CD4-positive, alpha-beta T cell treated with Interleukin-15 for 4 hours (primary cell): ENCODE results near the gene WDR37.
A peak's percentile ranks its signal among the peaks of the same experiment; 100 is the strongest.
"Not testable (repeated sequence)": the region's sequence is repeated elsewhere in the genome, so short reads cannot be mapped to it uniquely, and the experiment has no call there.

ENCODE experiments used
- DNase-seq: peaks from one replicate; pipeline ENCODE4 v3.0.0-alpha.2; 2020; ENCODE audit warnings: low spot score

WDR37 gene, protein sequence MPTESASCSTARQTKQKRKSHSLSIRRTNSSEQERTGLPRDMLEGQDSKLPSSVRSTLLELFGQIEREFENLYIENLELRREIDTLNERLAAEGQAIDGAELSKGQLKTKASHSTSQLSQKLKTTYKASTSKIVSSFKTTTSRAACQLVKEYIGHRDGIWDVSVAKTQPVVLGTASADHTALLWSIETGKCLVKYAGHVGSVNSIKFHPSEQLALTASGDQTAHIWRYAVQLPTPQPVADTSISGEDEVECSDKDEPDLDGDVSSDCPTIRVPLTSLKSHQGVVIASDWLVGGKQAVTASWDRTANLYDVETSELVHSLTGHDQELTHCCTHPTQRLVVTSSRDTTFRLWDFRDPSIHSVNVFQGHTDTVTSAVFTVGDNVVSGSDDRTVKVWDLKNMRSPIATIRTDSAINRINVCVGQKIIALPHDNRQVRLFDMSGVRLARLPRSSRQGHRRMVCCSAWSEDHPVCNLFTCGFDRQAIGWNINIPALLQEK

GRCh38 chr10:1056326-1057105 lies at the start of gene WDR37:
Gene WDR37 (plus strand): TSS chr10:1056385. CDS start chr10:1072156, 15,771 bp downstream.
- DNase-seq: peak; percentile 88

GRCh38 chr10:1006573-1006972 lies 49.6 kb upstream of the WDR37 start:
- no peak for DNase-seq

DNA sequence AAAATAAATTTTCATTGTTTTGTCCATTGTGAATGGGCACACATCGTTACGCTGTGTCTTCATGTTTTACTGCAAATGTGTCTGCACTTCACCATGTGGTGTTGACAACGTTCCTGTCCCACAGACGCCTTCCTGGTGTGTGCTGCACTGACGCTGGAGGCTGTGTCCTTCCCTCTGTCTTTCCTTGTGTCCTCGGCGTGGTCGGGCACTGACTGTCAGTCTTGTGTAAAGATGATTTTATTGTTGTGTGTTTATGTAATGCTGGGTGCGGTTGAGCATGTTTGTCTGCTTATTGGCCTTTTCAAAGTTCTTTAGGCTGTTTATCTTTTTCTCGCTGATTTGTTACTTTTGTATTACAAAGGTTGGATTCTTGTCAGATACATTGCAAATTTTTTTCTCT lies 48.6 kb upstream of the WDR37 start:
- DNase-seq: no peak

DNA sequence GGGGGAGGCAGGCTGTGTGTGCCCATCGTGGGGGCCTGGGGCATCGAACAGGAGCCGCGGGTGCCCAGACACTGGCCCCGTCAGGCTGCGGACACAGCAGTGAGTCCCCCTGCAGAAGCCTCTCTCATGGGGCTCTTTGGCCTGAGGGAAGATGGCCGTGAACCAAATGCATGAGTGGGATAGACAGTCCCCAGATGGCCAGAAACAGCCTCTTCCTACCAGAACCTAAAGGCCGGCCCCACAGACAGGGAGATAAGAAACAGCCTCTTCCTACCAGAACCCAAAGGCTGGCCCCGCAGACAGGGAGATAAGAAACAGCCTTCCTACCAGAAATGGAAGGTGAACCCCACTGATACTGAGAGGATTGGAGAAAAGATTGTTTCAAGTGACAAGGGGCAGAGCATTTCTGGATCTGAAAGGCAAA lies 47.1 kb upstream of the WDR37 start:
- no peak for DNase-seq

DNA sequence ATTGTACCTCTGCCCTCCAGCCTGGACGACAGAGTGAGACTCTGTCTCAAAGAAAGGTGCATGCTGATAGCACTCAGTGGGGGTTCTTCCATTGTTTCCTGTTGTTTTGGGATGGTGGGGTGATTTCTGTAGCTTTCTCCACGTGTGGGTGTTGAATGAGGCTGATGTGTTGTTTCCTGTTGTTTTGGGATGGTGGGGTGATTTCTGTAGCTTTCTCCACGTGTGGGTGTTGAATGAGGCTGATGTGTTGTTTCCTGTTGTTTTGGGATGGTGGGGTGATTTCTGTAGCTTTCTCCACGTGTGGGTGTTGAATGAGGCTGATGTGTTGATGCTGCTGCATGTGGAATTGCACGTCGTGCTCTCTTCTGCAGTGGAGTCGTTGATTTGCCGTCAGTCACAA lies 46.2 kb upstream of the WDR37 start:
- not testable (repeated sequence) for DNase-seq

DNA sequence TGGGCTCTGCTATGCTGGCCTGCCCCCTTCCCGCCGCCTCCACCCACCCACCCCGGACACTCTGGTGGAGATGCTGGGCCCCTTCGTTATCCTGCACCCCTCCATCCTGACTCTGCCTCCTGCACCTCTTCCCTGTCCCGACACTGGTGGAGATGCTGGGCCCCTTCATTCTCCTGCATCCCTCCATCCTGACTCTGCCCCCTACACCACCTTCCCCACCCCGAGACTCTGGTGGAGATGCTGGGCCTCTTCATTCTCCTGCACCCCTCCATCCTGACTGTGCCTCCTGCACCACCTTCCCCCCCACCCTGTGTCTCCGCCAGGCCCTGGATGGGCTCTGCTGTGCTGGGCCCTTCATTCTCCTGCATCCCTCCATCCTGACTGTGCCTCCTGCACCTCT lies 45.5 kb upstream of the WDR37 start:
- no peak for DNase-seq

- DNase-seq: no peak
Observed at GRCh38 chr10:1011696-1012095, 44.5 kb upstream of the WDR37 start.

DNA sequence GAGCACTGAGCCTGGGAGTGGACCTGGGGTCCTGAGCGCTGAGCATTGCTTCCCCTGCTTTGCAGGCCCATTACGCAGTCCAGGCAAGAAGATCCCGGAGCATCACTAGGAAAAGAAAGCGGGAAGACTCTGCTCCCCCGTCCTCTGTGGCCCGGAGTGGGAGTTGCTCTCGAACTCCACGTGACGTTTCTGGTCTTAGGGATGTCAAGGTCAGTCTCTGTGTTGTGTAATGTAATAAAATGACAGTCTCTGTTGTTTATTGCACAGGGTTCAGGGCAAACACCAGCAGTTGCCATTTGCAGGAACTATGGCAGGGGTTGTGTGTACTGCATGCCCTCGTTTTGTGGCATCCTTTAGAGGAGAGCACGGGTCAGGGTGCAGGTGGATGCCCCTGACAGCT lies 40.5 kb upstream of the WDR37 start:
- DNase-seq: no peak

DNA sequence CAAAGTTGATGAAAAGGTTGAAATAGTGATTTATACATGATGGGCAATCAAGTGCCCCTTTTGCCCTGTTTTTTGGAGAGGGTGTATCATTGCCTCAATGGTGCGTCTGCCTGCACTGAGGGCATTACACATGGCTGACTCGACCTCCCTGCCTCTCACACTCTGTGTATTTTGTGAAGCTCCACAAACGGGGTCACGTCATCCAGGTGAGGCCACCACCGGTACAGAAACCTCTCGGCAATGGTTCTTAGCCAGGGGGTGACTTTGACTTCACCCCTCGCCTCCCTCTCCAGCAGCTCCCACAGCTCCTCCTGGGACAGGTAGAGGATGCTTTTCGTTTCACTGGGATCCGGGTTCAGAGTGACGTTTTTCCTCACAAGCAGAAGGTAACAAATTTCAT lies 36.8 kb upstream of the WDR37 start:
- DNase-seq: no peak

- no peak for DNase-seq
Observed at GRCh38 chr10:1020460-1020859, 35.7 kb upstream of the WDR37 start.

- no peak for DNase-seq
Observed at GRCh38 chr10:1020958-1021357, 35.2 kb upstream of the WDR37 start.

DNA sequence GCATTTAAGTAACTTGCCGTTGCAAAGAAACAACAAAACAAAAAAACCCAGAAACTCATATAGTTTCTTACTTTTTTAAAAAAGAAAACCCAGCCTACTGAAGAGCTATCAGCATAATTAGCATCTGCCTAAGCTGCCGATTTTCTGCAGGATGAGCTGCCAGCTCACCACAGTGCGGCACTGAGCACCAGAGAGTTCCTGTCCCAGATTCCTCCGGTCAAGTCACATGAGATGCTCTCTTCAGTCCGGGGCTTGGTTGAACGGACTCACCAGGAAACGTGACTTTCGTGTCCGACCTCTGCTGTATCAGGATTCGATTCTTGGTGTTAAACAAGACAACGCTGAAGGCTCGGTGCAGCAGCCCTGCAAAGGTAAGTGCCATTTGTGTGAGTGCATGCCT lies 33.8 kb upstream of the WDR37 start:
- DNase-seq: no peak

DNA sequence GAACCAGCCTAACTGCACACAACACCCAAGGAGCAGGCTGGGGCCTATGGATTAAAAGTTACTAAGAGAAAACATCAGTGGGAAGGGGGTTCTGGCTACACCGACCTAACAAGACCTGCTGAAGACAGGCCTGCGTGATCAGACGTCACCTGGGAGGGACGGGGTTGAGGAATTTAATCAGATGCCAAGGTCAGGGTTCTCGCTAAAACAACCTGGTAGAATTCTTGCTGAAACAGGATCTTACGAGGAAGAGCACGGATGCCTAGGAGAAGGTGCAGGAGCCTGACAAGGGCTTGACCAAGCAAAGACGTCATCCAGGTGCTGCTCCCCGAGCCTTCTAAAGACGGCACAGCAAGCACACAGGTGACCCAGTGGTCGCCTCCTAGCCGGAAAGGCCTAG lies 32.1 kb upstream of the WDR37 start:
- DNase-seq: no peak

GRCh38 chr10:1025683-1026082 lies 30.5 kb upstream of the WDR37 start, which contains the start of gene IDI2:
Gene IDI2 (minus strand): TSS chr10:1025859. CDS start chr10:1024723, 1,136 bp downstream.
- no peak for DNase-seq

GRCh38 chr10:1026578-1026977 lies 29.6 kb upstream of the WDR37 start:
- no peak for DNase-seq

DNA sequence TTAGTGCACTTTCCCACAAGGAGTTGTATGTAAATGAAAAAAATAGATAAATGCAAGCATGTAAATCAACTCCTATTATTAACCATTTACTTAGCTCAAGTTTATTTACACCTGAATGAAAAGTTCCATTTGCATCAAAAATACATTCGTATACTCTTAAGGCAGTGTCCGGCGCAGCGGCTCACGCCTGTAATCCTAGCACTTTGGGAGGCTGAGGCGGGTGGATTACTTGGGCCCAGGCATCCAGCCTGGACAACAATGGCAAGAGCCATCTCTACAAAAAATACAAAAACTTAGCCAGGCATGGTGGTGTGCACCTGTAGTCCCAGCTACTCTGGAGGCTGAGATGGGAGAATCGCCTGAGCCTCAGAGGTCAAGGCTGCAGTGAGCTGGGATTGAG lies 26.3 kb upstream of the WDR37 start:
- no peak for DNase-seq

DNA sequence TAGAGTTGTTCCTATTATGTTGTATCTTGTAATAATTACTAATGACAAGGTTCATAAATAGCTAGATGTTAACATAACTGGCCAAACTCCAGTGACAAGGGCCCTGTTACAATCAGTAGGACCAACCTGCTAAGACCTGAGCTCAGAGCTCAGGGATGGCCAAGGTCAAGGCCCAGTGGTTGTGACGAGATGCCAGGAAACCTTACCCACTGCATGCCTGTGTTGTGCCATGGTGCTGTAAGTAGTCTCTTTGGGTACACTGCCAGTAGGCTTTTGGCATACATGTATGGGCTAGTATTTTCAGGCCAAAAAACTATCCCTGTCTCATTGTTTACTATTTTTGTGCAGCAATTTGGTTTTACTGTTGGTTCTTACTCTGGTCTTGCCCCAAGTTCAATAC lies 22.6 kb upstream of the WDR37 start:
- no peak for DNase-seq

DNA sequence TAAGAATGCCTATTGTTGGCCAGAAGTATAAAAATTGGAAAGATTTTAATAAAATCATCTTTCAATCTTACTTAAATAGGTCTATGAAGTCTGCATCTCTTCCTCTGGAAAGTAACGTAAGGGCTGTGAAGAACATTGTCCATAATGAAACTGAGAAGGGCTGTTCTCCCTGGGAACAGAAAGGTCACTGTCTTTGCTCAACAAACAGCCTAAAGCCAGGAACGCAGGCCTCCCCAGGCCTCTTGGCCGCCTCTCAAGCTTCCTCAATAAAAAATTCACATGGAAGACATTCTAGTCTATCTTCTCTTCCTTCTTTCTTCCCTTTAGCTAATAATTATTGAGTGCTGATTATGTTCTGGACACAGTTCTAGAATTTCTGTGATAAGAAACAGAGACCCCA lies 21.4 kb upstream of the WDR37 start:
- DNase-seq: no peak

GRCh38 chr10:1035201-1035600 lies 21.0 kb upstream of the WDR37 start:
- no peak for DNase-seq

GRCh38 chr10:1036341-1036791 lies 19.8 kb upstream of the WDR37 start:
- DNase-seq: peak; percentile 33

GRCh38 chr10:1037098-1037497 lies 19.1 kb upstream of the WDR37 start:
- DNase-seq: no peak

GRCh38 chr10:1038769-1039168 lies 17.4 kb upstream of the WDR37 start:
- DNase-seq: not testable (repeated sequence)

- no peak for DNase-seq
Observed at GRCh38 chr10:1040133-1040532, 16.1 kb upstream of the WDR37 start.
